ENCODE data around the gene GANC. TPM values are rescaled to one million over a fixed set of nuclear protein-coding genes. Genes with fewer than 3 reads are reported as not detected.

The GANC gene
- total RNA-seq, 1 experiment from 2014 or later = 18.5 TPM

DNA sequence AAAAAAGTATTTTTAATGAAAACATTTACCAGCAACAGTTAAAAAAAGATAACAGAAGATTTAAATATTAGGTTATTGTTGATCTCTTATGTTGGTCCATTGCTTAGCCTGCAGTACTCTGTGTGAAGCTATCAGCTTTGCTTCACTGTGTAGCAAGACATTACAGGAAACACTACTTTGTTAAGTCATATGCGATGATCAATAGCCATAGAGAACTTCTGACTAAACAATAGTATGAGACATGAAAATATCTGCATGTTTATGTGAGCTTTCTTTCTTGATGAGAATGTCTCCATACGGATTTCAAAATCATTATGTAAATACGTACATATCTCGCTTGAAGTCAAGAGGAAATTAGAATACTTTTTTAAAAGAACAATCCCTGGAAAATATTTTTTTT lies 59.3 kb downstream of the GANC start:
- peaks cover 23% of the 10 kb centered on the region for H3K36me3 Mint-ChIP-seq
- H3K27ac Mint-ChIP-seq = no peak overlapping the region
- TF ChIP-seq, protein P1, sequence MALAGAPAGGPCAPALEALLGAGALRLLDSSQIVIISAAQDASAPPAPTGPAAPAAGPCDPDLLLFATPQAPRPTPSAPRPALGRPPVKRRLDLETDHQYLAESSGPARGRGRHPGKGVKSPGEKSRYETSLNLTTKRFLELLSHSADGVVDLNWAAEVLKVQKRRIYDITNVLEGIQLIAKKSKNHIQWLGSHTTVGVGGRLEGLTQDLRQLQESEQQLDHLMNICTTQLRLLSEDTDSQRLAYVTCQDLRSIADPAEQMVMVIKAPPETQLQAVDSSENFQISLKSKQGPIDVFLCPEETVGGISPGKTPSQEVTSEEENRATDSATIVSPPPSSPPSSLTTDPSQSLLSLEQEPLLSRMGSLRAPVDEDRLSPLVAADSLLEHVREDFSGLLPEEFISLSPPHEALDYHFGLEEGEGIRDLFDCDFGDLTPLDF (CRISPR knock-in tag; IDR thresholded peaks at IDR 0.05) = no peak
- TF ChIP-seq OVOL2 (CRISPR knock-in tag; IDR thresholded peaks at IDR 0.05; ENCODE audit: borderline replicate concordance) = no peak
- TF ChIP-seq, protein P2, sequence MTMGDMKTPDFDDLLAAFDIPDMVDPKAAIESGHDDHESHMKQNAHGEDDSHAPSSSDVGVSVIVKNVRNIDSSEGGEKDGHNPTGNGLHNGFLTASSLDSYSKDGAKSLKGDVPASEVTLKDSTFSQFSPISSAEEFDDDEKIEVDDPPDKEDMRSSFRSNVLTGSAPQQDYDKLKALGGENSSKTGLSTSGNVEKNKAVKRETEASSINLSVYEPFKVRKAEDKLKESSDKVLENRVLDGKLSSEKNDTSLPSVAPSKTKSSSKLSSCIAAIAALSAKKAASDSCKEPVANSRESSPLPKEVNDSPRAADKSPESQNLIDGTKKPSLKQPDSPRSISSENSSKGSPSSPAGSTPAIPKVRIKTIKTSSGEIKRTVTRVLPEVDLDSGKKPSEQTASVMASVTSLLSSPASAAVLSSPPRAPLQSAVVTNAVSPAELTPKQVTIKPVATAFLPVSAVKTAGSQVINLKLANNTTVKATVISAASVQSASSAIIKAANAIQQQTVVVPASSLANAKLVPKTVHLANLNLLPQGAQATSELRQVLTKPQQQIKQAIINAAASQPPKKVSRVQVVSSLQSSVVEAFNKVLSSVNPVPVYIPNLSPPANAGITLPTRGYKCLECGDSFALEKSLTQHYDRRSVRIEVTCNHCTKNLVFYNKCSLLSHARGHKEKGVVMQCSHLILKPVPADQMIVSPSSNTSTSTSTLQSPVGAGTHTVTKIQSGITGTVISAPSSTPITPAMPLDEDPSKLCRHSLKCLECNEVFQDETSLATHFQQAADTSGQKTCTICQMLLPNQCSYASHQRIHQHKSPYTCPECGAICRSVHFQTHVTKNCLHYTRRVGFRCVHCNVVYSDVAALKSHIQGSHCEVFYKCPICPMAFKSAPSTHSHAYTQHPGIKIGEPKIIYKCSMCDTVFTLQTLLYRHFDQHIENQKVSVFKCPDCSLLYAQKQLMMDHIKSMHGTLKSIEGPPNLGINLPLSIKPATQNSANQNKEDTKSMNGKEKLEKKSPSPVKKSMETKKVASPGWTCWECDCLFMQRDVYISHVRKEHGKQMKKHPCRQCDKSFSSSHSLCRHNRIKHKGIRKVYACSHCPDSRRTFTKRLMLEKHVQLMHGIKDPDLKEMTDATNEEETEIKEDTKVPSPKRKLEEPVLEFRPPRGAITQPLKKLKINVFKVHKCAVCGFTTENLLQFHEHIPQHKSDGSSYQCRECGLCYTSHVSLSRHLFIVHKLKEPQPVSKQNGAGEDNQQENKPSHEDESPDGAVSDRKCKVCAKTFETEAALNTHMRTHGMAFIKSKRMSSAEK (CRISPR knock-in tag; IDR thresholded peaks at IDR 0.05; ENCODE audit: borderline replicate concordance) = no peak
- TF ChIP-seq TEAD1 (CRISPR knock-in tag; IDR thresholded peaks at IDR 0.05) = no peak
- no peak for TF ChIP-seq ZNF219 (CRISPR knock-in tag; IDR thresholded peaks at IDR 0.05; ENCODE audit: borderline replicate concordance)
- TF ChIP-seq, protein P3, sequence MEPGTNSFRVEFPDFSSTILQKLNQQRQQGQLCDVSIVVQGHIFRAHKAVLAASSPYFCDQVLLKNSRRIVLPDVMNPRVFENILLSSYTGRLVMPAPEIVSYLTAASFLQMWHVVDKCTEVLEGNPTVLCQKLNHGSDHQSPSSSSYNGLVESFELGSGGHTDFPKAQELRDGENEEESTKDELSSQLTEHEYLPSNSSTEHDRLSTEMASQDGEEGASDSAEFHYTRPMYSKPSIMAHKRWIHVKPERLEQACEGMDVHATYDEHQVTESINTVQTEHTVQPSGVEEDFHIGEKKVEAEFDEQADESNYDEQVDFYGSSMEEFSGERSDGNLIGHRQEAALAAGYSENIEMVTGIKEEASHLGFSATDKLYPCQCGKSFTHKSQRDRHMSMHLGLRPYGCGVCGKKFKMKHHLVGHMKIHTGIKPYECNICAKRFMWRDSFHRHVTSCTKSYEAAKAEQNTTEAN (CRISPR knock-in tag; IDR thresholded peaks at IDR 0.05) = no peak
- no peak for TF ChIP-seq ZBTB21 (CRISPR knock-in tag; IDR thresholded peaks at IDR 0.05; ENCODE audit: borderline replicate concordance)
- TF ChIP-seq, protein P4, sequence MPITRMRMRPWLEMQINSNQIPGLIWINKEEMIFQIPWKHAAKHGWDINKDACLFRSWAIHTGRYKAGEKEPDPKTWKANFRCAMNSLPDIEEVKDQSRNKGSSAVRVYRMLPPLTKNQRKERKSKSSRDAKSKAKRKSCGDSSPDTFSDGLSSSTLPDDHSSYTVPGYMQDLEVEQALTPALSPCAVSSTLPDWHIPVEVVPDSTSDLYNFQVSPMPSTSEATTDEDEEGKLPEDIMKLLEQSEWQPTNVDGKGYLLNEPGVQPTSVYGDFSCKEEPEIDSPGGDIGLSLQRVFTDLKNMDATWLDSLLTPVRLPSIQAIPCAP (CRISPR knock-in tag; IDR thresholded peaks at IDR 0.05) = no peak
- TF ChIP-seq, protein P5, sequence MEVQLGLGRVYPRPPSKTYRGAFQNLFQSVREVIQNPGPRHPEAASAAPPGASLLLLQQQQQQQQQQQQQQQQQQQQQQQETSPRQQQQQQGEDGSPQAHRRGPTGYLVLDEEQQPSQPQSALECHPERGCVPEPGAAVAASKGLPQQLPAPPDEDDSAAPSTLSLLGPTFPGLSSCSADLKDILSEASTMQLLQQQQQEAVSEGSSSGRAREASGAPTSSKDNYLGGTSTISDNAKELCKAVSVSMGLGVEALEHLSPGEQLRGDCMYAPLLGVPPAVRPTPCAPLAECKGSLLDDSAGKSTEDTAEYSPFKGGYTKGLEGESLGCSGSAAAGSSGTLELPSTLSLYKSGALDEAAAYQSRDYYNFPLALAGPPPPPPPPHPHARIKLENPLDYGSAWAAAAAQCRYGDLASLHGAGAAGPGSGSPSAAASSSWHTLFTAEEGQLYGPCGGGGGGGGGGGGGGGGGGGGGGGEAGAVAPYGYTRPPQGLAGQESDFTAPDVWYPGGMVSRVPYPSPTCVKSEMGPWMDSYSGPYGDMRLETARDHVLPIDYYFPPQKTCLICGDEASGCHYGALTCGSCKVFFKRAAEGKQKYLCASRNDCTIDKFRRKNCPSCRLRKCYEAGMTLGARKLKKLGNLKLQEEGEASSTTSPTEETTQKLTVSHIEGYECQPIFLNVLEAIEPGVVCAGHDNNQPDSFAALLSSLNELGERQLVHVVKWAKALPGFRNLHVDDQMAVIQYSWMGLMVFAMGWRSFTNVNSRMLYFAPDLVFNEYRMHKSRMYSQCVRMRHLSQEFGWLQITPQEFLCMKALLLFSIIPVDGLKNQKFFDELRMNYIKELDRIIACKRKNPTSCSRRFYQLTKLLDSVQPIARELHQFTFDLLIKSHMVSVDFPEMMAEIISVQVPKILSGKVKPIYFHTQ (CRISPR knock-in tag; IDR thresholded peaks at IDR 0.05) = no peak
- ATAC-seq (no peak), DNase-seq (ENCODE audit: low spot score) (no peak)
- CTCF ChIA-PET = interaction anchor here (0.7 kb wide), 1 partner anchor 372 kb away, joined by 3 read pairs; no protein-coding TSS in a partner anchor
- POLR2A ChIA-PET = no interaction called here
- peaks cover 24% of the 10 kb centered on the region for H3K9me3 Mint-ChIP-seq
- H3K4me1 Mint-ChIP-seq = no peaks in the 10 kb centered on the region
- no peak overlapping the region for H3K4me3 Mint-ChIP-seq
- H3K27me3 Mint-ChIP-seq (ENCODE audit: low read depth) = no peaks in the 10 kb centered on the region

DNA sequence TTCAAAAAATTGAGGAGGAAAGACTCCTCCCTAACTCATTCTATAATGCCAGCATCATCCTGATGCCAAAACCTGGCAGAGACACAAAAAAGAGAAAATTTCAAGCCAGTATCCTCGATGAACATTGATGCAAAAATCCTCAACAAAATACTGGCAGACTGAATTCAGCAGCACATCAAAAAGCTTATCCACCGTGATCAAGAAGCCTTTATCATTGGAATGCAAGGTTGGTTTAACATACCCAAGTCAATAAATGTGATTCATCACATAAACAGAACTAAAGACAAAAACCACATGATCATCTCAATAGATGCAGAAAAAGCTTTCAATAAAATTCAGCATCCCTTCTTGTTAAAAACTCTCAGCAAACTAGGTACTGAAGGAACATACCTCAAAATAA lies 62.1 kb downstream of the GANC start:
- Mint-ChIP-seq H3K36me3 (peaks cover 23% of the 10 kb centered on the region), H3K9me3 (peaks cover 24% of the 10 kb centered on the region), H3K27me3 (ENCODE audit: low read depth) (no peaks in the 10 kb centered on the region), H3K4me1 (no peaks in the 10 kb centered on the region), H3K4me3 (no peak overlapping the region), H3K27ac (no peak overlapping the region)
- POLR2A ChIA-PET = no interaction called here
- ATAC-seq (no peak), DNase-seq (ENCODE audit: low spot score) (no peak)
- CTCF ChIA-PET = no interaction called here
- TF ChIP-seq ZBTB21 (CRISPR knock-in tag; IDR thresholded peaks at IDR 0.05; ENCODE audit: borderline replicate concordance) = no peak
- no peak for TF ChIP-seq CBFB (CRISPR knock-in tag; IDR thresholded peaks at IDR 0.05; ENCODE audit: low read depth)
- TF ChIP-seq, protein P6, sequence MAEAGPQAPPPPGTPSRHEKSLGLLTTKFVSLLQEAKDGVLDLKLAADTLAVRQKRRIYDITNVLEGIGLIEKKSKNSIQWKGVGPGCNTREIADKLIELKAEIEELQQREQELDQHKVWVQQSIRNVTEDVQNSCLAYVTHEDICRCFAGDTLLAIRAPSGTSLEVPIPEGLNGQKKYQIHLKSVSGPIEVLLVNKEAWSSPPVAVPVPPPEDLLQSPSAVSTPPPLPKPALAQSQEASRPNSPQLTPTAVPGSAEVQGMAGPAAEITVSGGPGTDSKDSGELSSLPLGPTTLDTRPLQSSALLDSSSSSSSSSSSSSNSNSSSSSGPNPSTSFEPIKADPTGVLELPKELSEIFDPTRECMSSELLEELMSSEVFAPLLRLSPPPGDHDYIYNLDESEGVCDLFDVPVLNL (CRISPR knock-in tag; IDR thresholded peaks at IDR 0.05; ENCODE audit: borderline replicate concordance, low read depth) = no peak
- no peak for TF ChIP-seq NR2C2 (CRISPR knock-in tag; IDR thresholded peaks at IDR 0.05)
- TF ChIP-seq, protein P7, sequence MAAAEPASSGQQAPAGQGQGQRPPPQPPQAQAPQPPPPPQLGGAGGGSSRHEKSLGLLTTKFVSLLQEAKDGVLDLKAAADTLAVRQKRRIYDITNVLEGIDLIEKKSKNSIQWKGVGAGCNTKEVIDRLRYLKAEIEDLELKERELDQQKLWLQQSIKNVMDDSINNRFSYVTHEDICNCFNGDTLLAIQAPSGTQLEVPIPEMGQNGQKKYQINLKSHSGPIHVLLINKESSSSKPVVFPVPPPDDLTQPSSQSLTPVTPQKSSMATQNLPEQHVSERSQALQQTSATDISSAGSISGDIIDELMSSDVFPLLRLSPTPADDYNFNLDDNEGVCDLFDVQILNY (CRISPR knock-in tag; IDR thresholded peaks at IDR 0.05) = no peak
- TF ChIP-seq, protein P8, sequence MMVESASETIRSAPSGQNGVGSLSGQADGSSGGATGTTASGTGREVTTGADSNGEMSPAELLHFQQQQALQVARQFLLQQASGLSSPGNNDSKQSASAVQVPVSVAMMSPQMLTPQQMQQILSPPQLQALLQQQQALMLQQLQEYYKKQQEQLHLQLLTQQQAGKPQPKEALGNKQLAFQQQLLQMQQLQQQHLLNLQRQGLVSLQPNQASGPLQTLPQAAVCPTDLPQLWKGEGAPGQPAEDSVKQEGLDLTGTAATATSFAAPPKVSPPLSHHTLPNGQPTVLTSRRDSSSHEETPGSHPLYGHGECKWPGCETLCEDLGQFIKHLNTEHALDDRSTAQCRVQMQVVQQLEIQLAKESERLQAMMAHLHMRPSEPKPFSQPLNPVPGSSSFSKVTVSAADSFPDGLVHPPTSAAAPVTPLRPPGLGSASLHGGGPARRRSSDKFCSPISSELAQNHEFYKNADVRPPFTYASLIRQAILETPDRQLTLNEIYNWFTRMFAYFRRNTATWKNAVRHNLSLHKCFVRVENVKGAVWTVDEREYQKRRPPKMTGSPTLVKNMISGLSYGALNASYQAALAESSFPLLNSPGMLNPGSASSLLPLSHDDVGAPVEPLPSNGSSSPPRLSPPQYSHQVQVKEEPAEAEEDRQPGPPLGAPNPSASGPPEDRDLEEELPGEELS (CRISPR knock-in tag; IDR thresholded peaks at IDR 0.05) = no peak
- no peak for TF ChIP-seq NR3C1 (CRISPR knock-in tag; conservative IDR thresholded peaks at IDR 0.05; ENCODE audit: low read depth)
- TF ChIP-seq, protein P9, sequence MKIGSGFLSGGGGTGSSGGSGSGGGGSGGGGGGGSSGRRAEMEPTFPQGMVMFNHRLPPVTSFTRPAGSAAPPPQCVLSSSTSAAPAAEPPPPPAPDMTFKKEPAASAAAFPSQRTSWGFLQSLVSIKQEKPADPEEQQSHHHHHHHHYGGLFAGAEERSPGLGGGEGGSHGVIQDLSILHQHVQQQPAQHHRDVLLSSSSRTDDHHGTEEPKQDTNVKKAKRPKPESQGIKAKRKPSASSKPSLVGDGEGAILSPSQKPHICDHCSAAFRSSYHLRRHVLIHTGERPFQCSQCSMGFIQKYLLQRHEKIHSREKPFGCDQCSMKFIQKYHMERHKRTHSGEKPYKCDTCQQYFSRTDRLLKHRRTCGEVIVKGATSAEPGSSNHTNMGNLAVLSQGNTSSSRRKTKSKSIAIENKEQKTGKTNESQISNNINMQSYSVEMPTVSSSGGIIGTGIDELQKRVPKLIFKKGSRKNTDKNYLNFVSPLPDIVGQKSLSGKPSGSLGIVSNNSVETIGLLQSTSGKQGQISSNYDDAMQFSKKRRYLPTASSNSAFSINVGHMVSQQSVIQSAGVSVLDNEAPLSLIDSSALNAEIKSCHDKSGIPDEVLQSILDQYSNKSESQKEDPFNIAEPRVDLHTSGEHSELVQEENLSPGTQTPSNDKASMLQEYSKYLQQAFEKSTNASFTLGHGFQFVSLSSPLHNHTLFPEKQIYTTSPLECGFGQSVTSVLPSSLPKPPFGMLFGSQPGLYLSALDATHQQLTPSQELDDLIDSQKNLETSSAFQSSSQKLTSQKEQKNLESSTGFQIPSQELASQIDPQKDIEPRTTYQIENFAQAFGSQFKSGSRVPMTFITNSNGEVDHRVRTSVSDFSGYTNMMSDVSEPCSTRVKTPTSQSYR (CRISPR knock-in tag; IDR thresholded peaks at IDR 0.05) = no peak

All from WTC11 (cell line).